HG02759 (cell line): Measurements from ENCODE around the gene ARHGAP21.
"Not testable (repeated sequence)": the region's sequence is repeated elsewhere in the genome, so short reads cannot be mapped to it uniquely, and the experiment has no call there.

Source experiments
- ATAC-seq: cut with Tn5 transposase; IDR thresholded peaks from one replicate; pipeline ENCODE4 v1.9.1; 2021; ENCODE audit warnings: mild to moderate bottlenecking, moderate library complexity; ENCODE audit not compliant: unreplicated experiment

Gene ARHGAP21

DNA sequence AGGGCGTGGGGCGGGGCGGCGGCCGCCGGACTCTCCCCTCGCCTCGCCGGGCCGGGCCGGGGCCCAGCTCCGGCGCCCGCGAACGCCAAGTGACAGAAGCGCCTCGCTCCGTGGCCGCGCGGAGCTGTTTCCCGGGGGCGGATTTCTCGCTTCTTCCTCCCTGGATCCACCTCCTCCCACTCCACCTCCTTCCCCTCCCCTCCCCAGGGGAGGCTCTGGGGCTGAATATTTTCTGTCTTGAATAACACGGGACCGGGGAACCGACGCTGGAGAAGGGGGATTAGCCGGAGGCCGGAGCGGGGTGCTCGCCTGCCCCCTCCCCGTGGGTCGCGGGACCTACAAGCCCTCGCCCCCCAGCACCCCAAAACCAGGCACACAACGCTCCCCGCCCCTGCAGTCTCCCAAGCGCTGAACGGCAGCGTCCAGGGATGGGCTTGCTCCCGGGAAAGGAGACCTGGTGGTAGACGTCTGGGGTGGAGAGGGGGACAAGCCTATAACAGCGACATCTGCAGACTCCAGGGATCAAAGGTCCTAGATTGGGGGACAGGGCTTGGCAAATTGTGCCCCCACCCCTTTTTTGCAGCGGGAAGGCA lies at the start of gene ARHGAP21:
Gene ARHGAP21 (minus strand): TSS at position 100 of the 593 bp plus-strand sequence. CDS start 1,988 bp downstream, outside the sequence.
- peak; percentile 2 for ATAC-seq

GRCh38 chr10:24771943-24772694 lies 48.4 kb upstream of the ARHGAP21 start:
- ATAC-seq = no peak

- not testable (repeated sequence) for ATAC-seq
These were observed 41.3 kb upstream of the ARHGAP21 start for GRCh38 chr10:24764991-24765390.

GRCh38 chr10:24762966-24763623 lies 39.4 kb upstream of the ARHGAP21 start:
- no peak for ATAC-seq

DNA sequence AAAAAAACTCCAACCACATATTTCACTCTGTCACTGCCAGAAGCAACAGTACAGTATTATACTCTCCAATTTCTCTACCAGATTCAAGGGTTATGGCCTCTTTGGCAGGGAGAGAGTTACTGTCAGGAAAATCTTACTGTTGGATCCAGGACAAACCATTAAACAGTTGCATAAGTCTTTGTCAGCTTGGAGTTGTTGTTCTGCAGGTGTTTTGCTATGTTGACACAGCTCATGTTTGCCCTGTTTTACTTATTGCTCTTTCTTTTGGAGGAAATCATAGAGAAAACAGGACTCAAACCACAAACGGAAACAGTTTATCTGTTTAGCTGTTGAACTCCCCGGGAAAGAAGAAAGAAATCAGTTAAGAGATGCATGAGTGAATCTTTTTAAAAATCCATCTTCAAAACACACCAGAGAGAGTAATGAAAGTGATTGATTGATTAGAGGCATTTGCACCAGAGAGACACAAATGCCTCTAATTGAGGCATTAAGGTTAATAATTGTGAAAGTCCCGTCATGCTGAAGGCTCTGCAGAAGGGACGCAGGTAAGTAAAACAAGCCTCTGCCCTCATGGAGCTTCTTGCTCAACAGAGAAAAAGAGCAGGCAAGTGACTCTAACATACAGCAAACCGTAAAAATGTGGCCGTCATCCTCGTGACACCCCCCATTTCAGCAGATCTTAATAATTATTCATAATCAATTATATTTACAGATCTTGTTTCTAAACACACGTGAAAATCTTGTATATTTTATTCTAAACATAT lies 38.7 kb upstream of the ARHGAP21 start:
- no peak for ATAC-seq

DNA sequence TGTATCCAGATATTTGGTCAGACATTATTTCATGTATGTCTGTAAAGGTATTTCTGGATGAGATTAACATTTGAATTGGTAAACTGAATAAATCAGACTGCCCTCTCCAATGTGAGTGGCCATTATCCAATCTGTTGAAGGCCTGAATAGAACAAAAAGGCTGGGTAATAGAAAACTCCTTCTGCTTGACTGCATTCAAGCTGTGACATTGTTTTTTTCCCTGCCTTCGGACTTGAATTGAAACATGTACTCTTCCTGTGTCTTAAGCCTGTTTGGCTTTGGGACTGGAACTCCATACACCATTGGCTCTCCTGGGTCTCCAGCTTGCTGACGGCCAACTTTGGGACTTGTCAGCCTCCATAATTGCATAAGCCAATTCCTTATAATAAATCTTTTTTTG lies 36.0 kb upstream of the ARHGAP21 start:
- ATAC-seq = no peak

- ATAC-seq = not testable (repeated sequence)
These were observed 34.6 kb upstream of the ARHGAP21 start for GRCh38 chr10:24758254-24758653.

DNA sequence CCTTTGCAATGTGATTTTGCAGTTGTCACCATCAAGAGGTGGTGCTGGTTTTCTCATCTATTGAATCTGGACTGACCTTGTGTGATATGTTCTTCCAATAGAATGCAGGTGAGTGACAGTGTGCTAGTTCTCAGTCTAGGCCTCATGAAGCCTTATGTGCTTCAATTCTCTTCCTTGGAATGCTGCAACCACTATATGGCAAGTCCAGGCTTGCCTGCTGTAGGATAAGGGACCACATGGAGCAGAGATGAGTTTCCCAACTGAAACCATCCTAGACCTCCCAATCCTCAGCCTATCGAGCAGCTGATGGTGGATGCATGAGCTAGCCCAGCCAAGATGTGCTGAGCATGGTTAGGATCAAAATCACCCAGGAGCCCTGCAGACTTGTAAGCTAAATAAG lies 32.6 kb upstream of the ARHGAP21 start:
- ATAC-seq = no peak

GRCh38 chr10:24751716-24752115 lies 28.0 kb upstream of the ARHGAP21 start:
- no peak for ATAC-seq

GRCh38 chr10:24750695-24751094 lies 27.0 kb upstream of the ARHGAP21 start:
- ATAC-seq = no peak

- ATAC-seq = no peak
These were observed 24.5 kb upstream of the ARHGAP21 start for GRCh38 chr10:24748214-24748613.

GRCh38 chr10:24744946-24745345 lies 21.3 kb upstream of the ARHGAP21 start:
- ATAC-seq = no peak

DNA sequence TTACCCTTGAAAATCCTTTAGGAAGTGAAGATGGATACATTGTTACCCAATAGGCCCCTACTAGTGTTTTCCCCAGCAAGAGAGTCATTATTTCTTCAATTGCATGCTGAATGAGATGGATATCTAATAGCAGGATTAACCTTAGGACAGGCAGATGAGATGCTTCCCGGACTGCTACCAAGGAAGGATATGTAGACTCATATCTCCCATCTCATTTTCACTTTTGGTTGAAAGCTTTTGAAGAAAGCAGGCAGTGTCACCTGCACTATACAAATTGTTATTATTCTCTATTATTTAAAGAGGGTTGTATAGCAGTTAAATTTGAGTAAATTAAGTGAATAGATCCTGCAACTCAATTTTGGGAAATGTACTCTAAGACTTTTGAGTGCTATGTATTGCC lies 17.0 kb upstream of the ARHGAP21 start:
- no peak for ATAC-seq

DNA sequence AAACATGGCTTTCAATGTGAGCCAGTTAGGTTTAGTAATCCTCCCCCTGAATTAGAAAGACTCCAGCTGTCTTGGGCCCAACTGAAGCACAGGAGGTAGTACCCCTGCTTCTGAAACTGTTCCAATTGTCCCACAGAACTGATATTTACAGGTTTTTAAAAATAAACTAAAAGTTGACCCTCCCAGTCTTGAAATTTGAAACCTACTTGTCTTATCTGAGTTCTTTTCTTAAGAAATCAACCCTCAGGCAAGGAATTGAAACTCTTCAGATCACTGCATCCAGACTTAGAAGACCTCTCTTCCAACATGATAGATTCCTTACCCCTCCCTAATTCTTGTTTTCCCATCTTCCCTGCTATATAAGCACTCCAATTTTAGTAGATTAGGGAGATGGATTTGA lies 13.3 kb upstream of the ARHGAP21 start:
- no peak for ATAC-seq

DNA sequence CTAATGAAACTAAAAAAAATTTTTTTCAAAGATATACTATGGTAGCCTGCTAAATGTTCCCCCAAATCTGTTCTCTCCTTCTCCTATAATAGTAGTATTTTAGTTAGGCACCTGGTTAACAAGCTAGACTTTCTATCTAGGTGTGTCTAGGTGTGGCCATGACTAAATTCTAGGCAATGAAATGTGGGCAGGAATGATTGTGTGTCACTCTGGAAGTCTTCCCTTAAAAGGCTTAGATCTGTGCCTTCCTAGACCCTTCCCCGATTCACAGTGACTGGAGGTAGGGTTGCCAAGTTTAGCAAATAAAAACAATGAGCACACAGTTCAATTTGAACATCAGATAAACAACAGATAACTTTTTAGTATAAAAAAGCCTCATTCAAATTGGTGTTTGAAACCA lies 8.3 kb upstream of the ARHGAP21 start:
- ATAC-seq = no peak

DNA sequence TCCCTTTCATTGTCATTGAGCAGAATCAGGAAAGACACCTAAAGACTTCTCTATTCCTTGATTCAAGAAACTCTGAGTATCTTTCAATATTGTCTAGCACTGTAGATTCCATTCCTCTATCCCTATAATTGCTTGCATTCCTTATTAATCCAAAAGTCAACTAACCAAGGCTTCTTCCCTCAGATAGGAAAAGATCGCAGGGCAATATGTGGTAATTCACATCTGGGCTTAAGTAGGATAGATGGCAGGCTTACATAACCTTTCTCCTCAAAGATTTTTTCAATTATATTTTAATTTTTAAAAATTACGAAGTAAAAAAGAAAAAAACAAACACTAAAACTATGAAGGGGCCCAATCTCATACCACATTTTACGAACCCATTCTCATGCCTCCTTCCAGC lies 7.1 kb upstream of the ARHGAP21 start:
- no peak for ATAC-seq

- ATAC-seq = no peak
These were observed 4.1 kb upstream of the ARHGAP21 start for GRCh38 chr10:24727786-24728185.

DNA sequence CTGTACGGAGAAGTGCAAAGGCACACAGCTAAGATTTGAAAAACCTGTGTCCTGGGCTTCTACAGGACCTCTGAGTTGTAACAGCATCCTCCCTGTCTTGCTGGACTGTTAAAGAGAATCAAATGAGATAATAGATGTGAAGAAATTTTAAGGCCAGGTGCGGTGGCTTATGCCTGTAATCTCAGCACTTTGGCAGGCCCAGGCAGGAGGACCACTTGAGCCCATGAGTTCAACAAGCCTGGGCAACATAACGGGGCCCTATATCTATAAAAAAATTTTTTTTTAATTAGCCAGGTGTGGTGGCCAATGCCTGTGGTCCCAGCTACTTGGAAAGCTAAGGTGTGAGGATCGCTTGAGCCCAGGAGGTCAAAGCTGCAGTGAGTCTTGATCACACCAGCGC lies 2.9 kb upstream of the ARHGAP21 start:
- ATAC-seq = no peak

- not testable (repeated sequence) for ATAC-seq
These were observed 2.3 kb upstream of the ARHGAP21 start for GRCh38 chr10:24726029-24726428.

GRCh38 chr10:24724381-24725228 lies 918 bp upstream of the ARHGAP21 start:
- peak; percentile 79 for ATAC-seq
